HepG2 (cell line): ENCODE data around the gene EIF4G2. TPM values are rescaled to one million over a fixed set of nuclear protein-coding genes. Genes with fewer than 3 reads are reported as not detected.
A peak's percentile ranks its signal among the peaks of the same experiment; 100 is the strongest.

Experiments
- CENPT ChIP-seq: sonication (generic); formaldehyde crosslinking; IDR thresholded peaks from 2 replicates; pipeline ENCODE4 v1.8.0; 2022; ENCODE audit warnings: low read depth, mild to moderate bottlenecking, moderate library complexity, missing genetic modification reagents
- ETV5 ChIP-seq: IDR thresholded peaks from 2 replicates; pipeline ENCODE4 v1.6.1; 2018; ENCODE audit warnings: missing biosample characterization, missing genetic modification reagents, inconsistent platforms, borderline replicate concordance
- HDAC1 ChIP-seq: sonication (generic); formaldehyde crosslinking; IDR thresholded peaks from 2 replicates; pipeline ENCODE4 v1.5.1; 2020; ENCODE audit warnings: mild to moderate bottlenecking, missing genetic modification reagents
- HMG20A ChIP-seq: IDR thresholded peaks from 2 replicates; pipeline ENCODE4 v1.6.1; 2016; ENCODE audit warnings: borderline replicate concordance
- HMGA1 ChIP-seq: sonication (generic); formaldehyde crosslinking; conservative IDR thresholded peaks from 2 replicates; pipeline ENCODE4 v1.4.0; 2020; ENCODE audit warnings: missing genetic modification reagents
- HNRNPUL1 ChIP-seq: fragments of 200-400 bp; formaldehyde crosslinking; IDR thresholded peaks from 2 replicates; pipeline ENCODE4 v1.6.1; 2017; ENCODE audit warnings: low read depth, mild to moderate bottlenecking, low read length, moderate library complexity
- HOXA9 ChIP-seq: sonication (generic); formaldehyde crosslinking; IDR thresholded peaks from 2 replicates; pipeline ENCODE4 v1.8.1; 2022; ENCODE audit warnings: missing genetic modification reagents, mild to moderate bottlenecking, moderate library complexity, borderline replicate concordance
- KDM5A ChIP-seq: fragments of 200-600 bp; sonication (generic); IDR thresholded peaks from 2 replicates; pipeline ENCODE4 v1.7.0; 2018; ENCODE audit warnings: antibody characterized with exemption, mild to moderate bottlenecking, low read length, borderline replicate concordance
- NFE2L2 ChIP-seq: fragments of 150-350 bp; IDR thresholded peaks from 2 replicates; pipeline ENCODE4 v1.6.1; 2014; ENCODE audit warnings: low read length
- PRMT3 ChIP-seq: sonication (generic); formaldehyde crosslinking; IDR thresholded peaks from 2 replicates; pipeline ENCODE4 v1.8.1; 2022; ENCODE audit warnings: low read depth, mild to moderate bottlenecking, moderate library complexity, missing genetic modification reagents, borderline replicate concordance
- SRSF9 ChIP-seq: fragments of 200-400 bp; formaldehyde crosslinking; IDR thresholded peaks from 2 replicates; pipeline ENCODE4 v1.6.1; 2018; ENCODE audit warnings: borderline replicate concordance, mild to moderate bottlenecking, low read depth, low read length; ENCODE audit not compliant: insufficient read depth, poor library complexity, severe bottlenecking
- THAP9 ChIP-seq: sonication (generic); formaldehyde crosslinking; IDR thresholded peaks from 2 replicates; pipeline ENCODE4; 2020; ENCODE audit warnings: missing genetic modification reagents, mild to moderate bottlenecking, borderline replicate concordance
- ZC3H4 ChIP-seq: sonication (generic); formaldehyde crosslinking; IDR thresholded peaks from 2 replicates; pipeline ENCODE4 v1.4.0; 2020; ENCODE audit warnings: missing genetic modification reagents, borderline replicate concordance
- ZNF354B ChIP-seq: sonication (generic); formaldehyde crosslinking; IDR thresholded peaks from 2 replicates; pipeline ENCODE4 v1.8.0; 2022; ENCODE audit warnings: mild to moderate bottlenecking, missing genetic modification reagents
- ZNF430 ChIP-seq: sonication (generic); formaldehyde crosslinking; IDR thresholded peaks from 2 replicates; pipeline ENCODE4 v1.9.0; 2021; ENCODE audit warnings: mild to moderate bottlenecking, missing genetic modification reagents
- ZNF501 ChIP-seq: sonication (generic); formaldehyde crosslinking; IDR thresholded peaks from 2 replicates; pipeline ENCODE4 v1.5.1; 2020; ENCODE audit warnings: mild to moderate bottlenecking, moderate library complexity, missing genetic modification reagents
- ZNF580 ChIP-seq: IDR thresholded peaks from 2 replicates; pipeline ENCODE4 v1.6.1; 2016; ENCODE audit warnings: low read depth, borderline replicate concordance
- ZNF607 ChIP-seq: sonication (generic); formaldehyde crosslinking; IDR thresholded peaks from 2 replicates; pipeline ENCODE4 v1.5.1; 2020; ENCODE audit warnings: missing genetic modification reagents, mild to moderate bottlenecking, borderline replicate concordance
- ZNF646 ChIP-seq: sonication (generic); formaldehyde crosslinking; IDR thresholded peaks from 2 replicates; pipeline ENCODE4 v1.9.0; 2021; ENCODE audit warnings: mild to moderate bottlenecking, missing genetic modification reagents
- ZNF773 ChIP-seq: sonication (generic); formaldehyde crosslinking; IDR thresholded peaks from 2 replicates; pipeline ENCODE4 v1.4.0; 2020; ENCODE audit warnings: missing genetic modification reagents, borderline replicate concordance
- polyA plus RNA-seq, 8 experiments: library from polyadenylated mRNA; depleted of rRNA in 3 of 8; stranded (reverse) in 7 of 8; unstranded in 1 of 8; fragments of >200 nt; fragmentation: Illumina TruSeq in 4 of 8; extraction: Trizol in 4 of 8; gene quantifications; 2 replicates each; pipeline versions ENCODE4 v1.2.1 to v1.2.3, GENCODE V29; 2011 to 2016; ENCODE audit warnings: low read depth in 4 of 8, missing spikeins in 1 of 8, mixed read lengths in 1 of 8; ENCODE audit not compliant: insufficient read depth in 1 of 8
- total RNA-seq, 5 experiments: library from RNA; depleted of rRNA; stranded (reverse); fragments of >200 nt; fragmentation: Illumina TruSeq; extraction: Trizol; gene quantifications; 2 replicates each; pipeline ENCODE4 v1.2.3, GENCODE V29; 2016; ENCODE audit warnings: low read depth in 1 of 5

EIF4G2 gene
- total and polyA plus RNA-seq, 2 of the 13 experiments (the other 11 are each of a cell fraction or from before 2014, with no cell fraction given) = 362 to 546 TPM

- TF ChIP-seq ZNF607 (CRISPR knock-in tag) (peak; percentile 85; the same call in 1 of the 2 replicates), HMGA1 (no peak), HOXA9 (CRISPR knock-in tag) (no peak), KDM5A (peak; percentile 75; the same call in 1 of the 2 replicates), ZC3H4 (CRISPR knock-in tag) (no peak), HDAC1 (peak; percentile 94), ZNF430 (peak; percentile 72), PRMT3 (CRISPR knock-in tag) (no peak), HNRNPUL1 (no peak), ETV5 (CRISPR knock-in tag) (peak; percentile 76), ZNF354B (CRISPR knock-in tag) (no peak), CENPT (no peak), THAP9 (CRISPR knock-in tag) (peak; percentile 80; the same call in 1 of the 2 replicates), NFE2L2 (no peak), ZNF580 (CRISPR knock-in tag) (peak; percentile 93; the same call in 1 of the 2 replicates), HMG20A (CRISPR knock-in tag) (no peak), ZNF773 (CRISPR knock-in tag) (peak; percentile 49; the same call in 1 of the 2 replicates), SRSF9 (no peak), ZNF501 (peak; percentile 96), ZNF646 (CRISPR knock-in tag) (no peak)
Measured at GRCh38 chr11:10750838-10751580, 57.7 kb downstream of the EIF4G2 start, which contains the start of gene CTR9 (continued).
